HL-60/S4 treated with phorbol 12-myristate 13-acetate at 8.2 ng/mL for 4 days and 3 days (cell line): ENCODE data around the gene KRTAP1-1.
"Not testable (repeated sequence)": the region's sequence is repeated elsewhere in the genome, so short reads cannot be mapped to it uniquely, and the experiment has no call there.

Source experiments
- in situ Hi-C: fragments of 300-500 bp; cut with MboI; formaldehyde crosslinking; loops from 2 replicates; pipeline ENCODE4 v1.15.0; 2022; ENCODE audit warnings: low sequenced_read_pairs

KRTAP1-1 gene, protein sequence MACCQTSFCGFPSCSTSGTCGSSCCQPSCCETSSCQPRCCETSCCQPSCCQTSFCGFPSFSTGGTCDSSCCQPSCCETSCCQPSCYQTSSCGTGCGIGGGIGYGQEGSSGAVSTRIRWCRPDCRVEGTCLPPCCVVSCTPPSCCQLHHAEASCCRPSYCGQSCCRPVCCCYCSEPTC

DNA sequence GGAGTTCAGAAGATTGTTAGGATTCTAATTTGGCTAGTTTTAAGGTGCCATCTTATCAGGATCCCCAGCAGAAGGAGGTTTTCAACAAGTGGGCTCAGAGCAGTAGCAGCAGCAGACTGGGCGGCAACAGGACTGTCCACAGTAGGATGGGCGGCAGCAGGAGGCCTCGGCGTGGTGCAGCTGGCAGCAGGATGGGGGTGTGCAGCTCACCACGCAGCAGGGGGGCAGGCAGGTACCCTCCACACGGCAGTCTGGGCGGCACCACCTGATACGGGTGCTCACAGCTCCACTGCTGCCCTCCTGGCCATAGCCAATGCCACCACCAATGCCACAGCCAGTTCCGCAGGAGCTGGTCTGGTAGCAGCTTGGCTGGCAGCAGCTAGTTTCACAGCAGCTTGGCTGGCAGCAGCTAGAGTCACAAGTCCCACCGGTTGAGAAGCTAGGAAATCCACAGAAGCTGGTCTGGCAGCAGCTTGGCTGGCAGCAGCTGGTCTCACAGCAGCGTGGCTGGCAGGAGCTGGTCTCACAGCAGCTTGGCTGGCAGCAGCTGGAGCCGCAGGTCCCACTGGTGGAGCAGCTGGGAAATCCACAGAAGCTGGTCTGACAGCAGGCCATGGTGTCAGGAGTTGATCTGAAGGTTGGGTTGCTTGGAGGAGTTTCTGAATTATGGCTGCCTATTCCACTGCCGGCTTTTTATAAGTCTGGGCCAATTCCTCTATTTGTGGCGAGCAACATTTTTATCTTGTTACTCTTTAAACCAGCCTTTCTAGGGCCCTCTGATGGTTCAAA, at the start of gene KRTAP1-1:
KRTAP1-1 (minus strand) TSS at position 668 of the 789 bp plus-strand sequence; CDS start at position 615, 53 bp downstream.
- in situ Hi-C loops = not testable (repeated sequence)

DNA sequence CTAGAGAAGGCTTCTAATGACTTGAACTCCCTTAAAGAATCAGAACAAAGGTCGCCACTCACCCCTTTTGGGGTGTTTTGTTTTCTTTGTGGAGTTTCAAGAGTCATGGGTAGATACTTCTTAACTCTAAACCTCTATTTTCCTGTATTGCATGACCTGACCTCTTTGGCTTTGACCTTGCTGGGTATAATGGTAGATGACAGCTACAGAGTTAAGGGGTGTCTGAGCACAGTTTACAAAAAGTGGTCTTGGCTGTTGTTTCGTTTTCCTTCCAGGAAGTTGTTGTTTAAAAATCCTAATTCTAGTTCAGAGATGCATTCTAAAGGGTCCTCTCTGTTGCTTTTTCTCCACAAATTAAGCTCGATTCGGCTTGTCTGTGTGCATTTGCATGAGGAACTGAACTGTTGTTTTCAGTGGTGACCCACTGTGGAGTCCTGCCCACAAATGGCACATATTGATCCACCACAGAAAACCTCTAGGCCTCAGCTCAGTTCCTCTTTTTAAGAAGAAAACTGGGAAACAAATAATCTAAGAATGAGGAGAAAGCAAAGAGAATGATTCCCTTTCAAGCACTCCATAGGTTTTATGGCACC, 47.6 kb upstream of the KRTAP1-1 start:
- in situ Hi-C loops = not testable (repeated sequence)

DNA sequence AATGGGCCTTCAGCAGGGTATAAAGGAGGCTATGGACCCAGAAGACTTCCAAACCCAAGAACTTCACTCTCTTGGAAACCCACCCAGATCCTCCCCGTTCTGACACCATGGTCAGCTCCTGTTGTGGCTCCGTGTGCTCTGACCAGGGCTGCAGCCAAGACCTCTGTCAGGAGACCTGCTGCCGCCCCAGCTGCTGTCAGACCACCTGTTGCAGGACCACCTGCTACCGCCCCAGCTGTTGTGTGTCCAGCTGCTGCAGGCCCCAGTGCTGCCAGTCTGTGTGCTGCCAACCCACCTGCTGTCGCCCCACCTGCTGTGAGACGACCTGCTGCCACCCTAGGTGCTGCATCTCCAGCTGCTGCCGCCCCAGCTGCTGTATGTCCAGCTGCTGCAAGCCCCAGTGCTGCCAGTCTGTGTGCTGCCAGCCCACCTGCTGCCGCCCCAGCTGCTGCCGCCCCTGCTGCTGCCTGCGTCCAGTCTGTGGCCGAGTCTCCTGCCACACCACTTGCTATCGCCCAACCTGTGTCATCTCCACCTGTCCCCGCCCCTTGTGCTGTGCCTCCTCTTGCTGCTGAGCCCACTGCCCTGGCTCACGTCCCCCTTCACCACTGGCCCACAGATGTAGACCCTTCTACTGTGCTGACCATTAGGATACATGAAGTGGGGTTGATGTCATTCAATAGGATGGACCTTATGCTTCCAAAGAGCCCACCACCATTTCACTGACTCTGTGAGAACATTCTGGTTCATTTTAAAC, 43.0 kb upstream of the KRTAP1-1 start, which contains the start of gene KRTAP4-7:
KRTAP4-7 (plus strand) TSS at position 51 of the 757 bp plus-strand sequence; CDS start at position 108, 57 bp downstream.
- in situ Hi-C loops = not testable (repeated sequence)

DNA sequence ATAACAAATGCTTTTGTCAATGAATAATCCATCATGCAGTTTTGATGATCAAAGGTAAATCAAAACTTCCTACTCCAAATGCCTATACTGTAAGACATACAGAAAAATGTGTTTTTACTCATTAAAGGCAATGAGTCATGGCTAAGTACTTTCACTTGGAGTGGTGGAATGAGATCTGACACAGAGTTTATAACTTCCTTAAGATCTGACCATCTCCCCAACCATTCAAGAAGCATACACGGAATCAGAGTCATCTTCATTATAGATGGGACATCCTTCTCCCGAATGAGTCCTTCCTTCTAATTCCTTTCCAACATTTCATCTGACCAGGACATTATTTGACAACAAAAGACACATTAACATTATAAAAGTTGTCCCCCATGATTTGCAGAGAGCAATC, 42.2 kb upstream of the KRTAP1-1 start:
- in situ Hi-C loops = not testable (repeated sequence)

DNA sequence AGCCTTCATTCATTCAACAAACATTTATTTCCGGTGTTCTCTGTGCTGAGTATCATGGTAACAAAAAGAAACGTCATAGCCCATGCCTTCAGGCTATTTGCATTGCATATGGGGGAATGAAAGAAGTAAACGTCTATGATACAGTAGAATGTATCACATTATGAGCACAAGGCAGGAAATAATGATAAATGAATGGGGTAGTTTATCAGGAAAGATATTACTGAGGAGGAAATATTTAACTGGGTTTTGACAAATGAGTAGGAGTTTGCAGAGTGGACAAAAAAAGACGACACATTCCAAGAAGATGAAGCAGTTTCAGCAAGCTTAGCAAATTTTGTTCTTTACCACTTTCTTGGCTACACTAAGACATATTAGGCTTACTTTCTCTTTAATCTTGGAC, 41.4 kb upstream of the KRTAP1-1 start:
- in situ Hi-C loops = no loop called here

DNA sequence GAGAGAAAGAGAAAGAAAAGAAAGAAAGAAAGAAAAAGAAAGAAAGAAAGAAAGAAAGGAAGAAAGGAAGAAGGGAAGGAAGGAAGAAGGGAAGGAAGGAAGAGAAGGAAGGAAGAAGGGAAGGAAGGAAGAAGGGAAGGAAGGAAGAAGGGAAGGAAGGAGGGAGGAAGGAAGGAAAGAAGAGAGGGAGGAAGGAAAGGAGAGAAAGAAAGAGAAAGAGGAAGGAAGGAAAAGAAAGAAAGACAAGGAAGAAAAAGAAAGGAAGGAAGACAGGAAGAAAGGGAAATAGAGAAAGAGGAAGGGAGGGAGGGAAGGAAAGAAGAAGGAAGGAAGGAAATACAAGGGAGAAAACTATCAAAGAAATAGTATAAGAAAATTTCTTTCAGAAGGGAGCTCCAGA, 35.5 kb upstream of the KRTAP1-1 start:
- in situ Hi-C loops = no loop called here

DNA sequence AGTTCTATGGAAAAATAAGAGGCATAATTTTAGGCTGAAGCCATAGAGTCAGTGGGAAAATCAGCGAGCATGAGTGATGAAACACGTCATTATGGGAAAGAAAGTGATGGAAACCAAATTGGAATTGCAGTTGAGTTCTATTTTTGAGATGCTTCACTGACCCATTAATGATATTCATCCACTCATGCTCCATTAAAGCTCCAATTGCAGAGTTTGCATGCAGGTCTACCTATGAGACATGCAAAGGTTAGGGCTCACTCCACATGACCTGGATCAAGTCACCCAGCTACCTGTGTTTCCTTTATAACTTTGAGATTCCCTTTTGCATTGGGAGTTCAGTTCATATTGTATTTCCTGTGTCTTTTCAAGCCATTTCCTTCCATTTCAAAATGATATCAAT, 32.4 kb upstream of the KRTAP1-1 start:
- in situ Hi-C loops = no loop called here

DNA sequence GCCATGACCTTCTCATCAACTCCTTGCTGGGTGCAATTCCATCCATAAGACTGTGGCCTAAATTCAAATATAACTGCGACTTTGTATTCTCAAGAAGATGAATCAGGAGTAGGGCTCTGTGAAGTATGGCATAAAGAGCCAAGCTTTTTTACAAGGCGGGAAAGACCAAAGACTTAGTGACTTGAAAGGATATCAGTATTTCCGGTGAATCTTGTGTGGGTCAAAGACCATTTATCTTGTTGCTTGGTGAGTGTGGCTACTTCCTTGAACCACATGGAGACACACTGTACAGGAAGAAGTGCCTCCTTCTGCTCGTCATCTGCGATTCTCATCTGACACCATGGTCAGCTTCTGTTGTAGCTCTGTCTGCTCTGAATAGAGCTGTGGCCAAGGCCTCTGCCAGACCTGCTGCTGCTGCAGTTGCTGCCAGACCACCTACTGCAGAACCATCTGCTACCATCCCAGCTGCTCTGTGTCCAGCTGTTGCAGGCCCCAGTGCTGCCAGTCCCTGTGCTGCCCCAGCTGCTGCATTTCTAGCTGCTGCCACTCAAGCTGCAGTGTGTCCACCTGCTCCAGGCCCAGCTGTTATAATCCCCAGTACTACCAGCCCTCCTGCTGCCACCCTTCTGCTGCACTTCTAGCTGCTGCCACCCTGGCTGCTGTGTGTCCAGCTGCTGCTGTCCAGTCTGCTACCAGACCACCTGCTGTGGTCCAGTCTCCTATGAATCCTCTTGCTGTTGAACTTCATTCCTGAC, 30.5 kb upstream of the KRTAP1-1 start:
- in situ Hi-C loops = no loop called here

DNA sequence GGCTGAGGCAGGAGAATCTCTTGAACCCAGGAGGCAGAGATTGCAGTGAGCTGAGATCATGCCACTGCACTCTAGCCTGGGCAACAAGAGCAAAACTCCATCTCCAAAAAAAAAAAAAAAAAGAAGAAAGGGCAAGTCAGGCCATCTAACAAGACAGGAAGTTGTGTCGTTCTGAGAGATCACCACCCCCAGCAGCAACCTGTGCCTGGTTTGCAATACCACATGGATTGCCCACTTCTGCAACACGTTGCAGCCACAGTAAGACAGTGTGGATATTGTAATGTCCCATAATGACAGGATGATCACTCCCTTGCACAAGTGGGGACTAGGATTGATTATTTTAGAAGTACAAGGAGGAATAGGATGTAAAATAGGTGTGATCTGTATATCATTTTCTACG, 27.8 kb upstream of the KRTAP1-1 start:
- in situ Hi-C loops = no loop called here

DNA sequence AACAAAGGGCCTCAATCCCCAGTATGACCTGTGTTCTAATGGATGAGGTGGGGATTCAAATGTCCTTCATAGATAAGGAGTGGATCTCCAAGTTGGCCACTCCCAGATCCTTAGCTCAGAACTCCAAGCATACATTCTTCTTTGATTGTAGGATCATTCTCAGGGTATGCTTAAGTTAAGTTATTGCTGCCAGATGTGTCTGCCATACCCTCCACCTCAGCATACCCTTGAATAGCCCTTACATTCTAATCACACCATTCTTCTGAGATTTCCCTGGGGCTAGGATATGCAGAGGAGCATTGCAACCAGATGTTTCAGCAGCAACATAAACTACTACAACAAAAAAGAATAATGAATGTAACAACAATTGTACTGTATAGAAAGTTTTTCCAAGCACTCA, 26.0 kb upstream of the KRTAP1-1 start:
- in situ Hi-C loops = no loop called here

DNA sequence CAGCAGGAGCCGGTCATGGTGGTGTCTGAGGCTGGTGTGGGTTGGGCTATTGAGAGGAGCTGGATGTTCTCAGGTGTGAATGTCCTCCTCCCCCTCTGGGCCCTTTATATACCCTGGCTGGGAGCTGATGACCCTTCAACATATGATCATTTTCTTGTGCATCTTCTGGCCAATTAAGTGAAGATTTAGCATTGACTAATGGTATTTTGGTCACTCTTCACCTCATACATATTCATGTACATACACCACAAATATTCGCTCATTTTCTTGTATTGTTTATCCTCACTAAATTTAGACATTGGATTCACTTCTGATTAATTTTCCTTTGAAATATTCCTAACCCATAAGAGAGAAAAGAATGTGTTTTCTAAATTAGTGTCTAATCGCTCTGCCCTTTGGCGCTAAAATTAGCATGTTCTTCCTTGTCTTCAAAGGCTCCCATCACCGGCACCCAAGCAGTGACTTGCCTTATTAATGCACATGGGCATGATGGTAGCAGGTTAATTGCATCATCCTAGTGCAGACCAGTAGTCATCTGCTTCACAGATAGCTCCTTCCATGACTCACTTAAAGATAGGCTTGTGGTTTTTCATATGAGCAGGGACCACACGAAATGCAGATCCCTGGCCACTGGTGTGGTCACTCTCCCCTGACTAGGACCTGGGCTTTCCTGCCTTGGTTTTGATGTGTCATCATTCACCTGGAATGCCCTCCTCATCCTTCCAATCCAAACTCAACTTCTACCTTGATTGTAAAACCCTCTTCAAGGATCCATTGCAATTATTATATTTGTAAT, 24.8 kb upstream of the KRTAP1-1 start, which contains the start of gene KRTAP2-4:
KRTAP2-4 (minus strand) TSS at position 51 of the 796 bp plus-strand sequence; CDS start at position 17, 34 bp downstream.
- in situ Hi-C loops = no loop called here

DNA sequence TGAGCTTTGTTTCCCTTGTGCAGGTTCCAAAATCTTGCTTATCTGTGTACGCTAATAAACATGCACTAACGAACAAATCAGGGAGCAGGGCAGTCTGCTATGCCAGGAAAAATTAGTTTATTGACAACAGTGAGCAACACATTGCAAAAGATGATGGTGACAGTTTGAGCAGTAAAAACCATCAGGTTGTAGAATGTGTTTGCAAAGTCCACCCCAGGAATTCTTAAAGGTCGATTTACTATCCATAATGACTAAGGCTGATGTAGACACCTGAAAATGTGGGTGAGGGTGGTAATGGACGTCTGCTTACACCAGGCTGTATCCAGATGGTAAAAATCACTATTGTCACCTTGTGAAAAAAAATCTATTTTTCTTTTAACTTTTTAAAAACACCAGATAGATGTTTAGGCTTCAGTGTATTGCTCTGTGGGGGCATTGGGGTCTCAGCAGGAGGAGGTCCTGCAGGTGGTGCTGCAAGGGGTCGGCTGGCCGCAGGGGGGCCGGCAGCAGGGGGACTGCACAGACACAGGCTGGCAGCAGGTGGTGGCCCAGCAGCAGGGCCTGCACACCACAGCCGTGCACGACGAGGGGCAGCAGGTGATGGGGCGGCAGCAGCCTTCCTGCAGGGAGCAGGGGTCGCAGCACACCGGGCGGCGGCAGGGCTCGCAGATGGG, 23.9 kb upstream of the KRTAP1-1 start:
- in situ Hi-C loops = not testable (repeated sequence)

DNA sequence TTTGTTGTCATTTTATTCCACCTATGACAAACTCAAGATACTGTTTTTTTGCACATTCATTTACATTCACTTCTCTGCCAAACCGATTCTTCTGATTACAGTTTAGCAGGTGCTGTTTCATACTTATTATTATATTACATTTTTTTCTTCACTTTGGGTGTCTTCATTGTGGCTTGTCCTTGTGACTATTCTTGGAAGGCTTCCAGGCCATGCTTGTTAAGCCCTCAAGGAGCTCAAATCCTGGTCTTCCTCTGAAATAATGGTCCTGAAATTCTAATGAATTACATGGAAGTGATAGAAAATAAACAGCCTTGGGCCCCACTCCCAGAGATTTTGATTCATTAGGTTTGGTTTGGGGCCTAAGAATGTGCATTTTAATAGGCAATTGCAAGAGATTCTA, 23.1 kb upstream of the KRTAP1-1 start:
- in situ Hi-C loops = no loop called here

DNA sequence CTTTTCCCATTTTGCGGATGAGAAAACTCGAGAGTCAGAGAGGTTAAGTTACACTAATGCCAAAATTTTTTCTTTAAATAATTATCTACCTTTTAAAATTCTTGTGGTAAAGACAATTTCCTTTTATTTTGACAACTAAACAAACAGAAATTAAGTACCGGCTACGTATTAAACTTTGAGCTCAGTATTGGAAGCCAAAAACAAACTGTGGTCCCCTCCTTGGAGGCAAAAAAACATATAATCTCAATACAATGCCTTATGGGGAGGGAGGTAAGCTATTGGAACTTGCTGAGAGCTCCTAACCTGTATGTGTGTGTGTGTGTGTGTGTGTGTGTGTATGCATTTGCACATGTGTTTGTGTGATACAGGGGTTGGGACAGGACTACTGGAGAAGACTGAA, 22.2 kb upstream of the KRTAP1-1 start:
- in situ Hi-C loops = no loop called here

DNA sequence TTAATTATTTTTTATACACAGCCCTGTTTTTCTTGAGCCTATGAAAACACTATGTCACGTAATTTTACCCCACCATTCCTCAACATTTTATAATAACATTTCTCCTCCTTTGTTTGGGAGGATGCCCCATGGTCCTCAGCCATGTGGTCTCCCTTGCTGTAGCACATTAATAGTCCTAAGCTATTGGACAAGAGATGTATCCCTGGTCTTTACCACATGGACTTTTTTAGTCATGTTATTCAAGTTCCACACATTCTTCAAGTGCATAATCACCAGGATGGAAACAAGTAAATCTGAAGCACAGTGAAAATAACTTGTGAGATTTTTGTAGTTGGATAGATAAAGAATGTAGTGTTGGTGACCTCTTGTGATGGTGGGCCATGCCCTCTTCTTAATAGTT, 20.7 kb upstream of the KRTAP1-1 start:
- in situ Hi-C loops = no loop called here

DNA sequence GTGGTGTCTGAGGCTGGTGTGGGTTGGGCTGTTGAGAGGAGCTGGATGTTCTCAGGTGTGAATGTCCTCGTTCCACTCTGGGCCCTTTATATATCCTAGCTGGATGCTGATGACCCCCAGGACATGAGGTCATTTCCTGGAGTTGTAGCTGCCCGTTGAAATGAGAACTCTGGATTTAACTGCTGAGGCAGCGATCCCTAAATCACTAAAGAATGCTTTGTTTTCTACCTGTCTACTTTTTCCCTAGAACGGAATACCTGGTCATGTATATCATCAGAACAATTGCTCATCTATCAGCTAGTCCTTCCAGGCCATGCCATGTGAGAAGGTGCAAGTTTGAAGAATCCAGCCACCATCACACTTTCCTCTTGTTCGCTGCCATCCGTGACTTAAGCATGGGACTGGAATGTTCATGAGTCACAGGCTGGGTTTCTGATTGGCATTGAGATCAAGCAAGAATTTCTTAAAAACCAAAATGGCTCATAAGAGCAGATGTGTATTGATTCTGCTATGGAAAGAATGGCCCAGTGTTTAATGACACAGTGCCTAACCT, 18.9 kb upstream of the KRTAP1-1 start, which contains the start of gene KRTAP2-3:
KRTAP2-3 (minus strand) TSS at position 63 of the 553 bp plus-strand sequence. CDS start 64 bp downstream, outside the sequence.
- in situ Hi-C loops = no loop called here

DNA sequence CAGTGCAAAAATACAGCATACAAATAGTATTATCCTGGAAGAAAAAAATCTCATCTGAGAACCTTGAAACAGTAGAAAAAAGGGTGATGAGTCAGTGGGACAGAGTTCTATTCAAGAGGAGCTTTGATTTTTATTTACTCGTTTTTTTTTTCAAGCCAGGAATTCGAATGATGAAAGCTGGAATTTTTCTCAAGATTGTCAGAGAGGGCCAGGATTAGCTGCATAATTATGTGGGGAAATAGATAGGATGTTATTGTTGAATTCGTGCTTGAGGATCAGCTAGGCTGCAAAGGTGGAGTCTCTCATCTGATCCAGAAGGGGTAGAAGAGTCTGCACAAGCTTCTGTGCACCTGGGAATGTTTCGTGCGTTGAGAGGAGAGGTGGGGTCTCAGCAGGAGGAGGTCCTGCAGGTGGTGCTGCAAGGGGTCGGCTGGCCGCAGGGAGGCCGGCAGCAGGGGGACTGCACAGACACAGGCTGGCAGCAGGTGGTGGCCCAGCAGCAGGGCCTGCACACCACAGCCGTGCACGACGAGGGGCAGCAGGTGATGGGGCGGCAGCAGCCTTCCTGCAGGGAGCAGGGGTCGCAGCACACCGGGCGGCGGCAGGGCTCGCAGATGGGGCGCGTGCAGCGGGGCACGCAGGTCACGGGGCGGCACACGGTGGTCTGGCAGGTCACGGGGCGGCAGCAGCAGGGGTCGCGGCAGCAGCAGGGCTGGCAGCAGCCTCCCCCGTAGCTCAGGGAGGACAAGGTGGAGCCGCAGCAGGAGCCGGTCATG, 18.2 kb upstream of the KRTAP1-1 start:
- in situ Hi-C loops = not testable (repeated sequence)

DNA sequence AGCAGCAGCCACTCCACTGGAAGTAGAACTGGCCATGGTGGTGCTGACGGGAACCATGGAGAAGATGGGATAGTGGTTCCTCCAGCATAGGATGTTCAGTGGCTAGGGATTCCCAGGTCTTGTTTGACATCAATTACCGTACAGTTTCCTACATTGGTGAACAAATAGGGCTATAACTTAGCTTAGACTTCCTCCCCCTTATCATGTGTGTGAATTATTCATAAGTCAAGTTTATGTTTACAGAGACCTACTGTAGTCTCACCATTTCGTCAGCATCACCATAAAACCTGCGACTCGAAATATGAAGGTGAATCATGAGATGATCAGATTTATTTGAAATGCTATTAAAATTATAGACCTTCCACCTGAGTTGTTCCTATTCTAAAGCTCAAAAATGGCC, 17.5 kb upstream of the KRTAP1-1 start:
- in situ Hi-C loops = no loop called here
